OCI-LY7 (cell line): Measurements from ENCODE around the gene CLCA1. TPM values are rescaled to one million over a fixed set of nuclear protein-coding genes. Genes with fewer than 3 reads are reported as not detected.

Experiments used
- BruUV-seq: library from RNA; stranded (reverse); fragments of 400-500 nt; replicated peaks from 2 replicates; lab custom pipeline; 2021; lab: Mats Ljungman, UMichigan
- CTCF ChIA-PET: fragments of 300-600 bp; sonication (Branson Sonifier 250); formaldehyde crosslinking; loops from one replicate; lab custom pipeline; 2022; ENCODE audit warnings: antibody characterized with exemption; ENCODE audit not compliant: unreplicated experiment; lab: Charles Lee
- POLR2A ChIA-PET: fragments of 300-600 bp; sonication (Branson Sonifier 250); formaldehyde crosslinking; loops from one replicate; lab custom pipeline; 2022; ENCODE audit warnings: antibody characterized with exemption; lab: Charles Lee
- DNase-seq: peaks from one replicate; pipeline ENCODE4 v3.0.0-alpha.2; 2015; ENCODE audit warnings: low spot score
- H2AFZ ChIP-seq: fragments of 200-600 bp; sonication (generic), shearing (Covaris generic); 2 replicates; pipeline ENCODE4 v1.6.1; 2014; ENCODE audit warnings: mild to moderate bottlenecking, antibody characterized with exemption, low read length, moderate library complexity
- H3K27ac ChIP-seq: fragments of 200-600 bp; sonication (generic); 2 replicates; pipeline ENCODE4 v1.5.1; 2014; ENCODE audit warnings: mixed run types, low read depth, mild to moderate bottlenecking, moderate library complexity, low read length, inconsistent platforms; ENCODE audit not compliant: poor library complexity, severe bottlenecking
- H3K36me3 ChIP-seq: fragments of 200-600 bp; sonication (generic); 2 replicates; pipeline ENCODE4 v1.6.1; 2014; ENCODE audit warnings: mild to moderate bottlenecking, antibody characterized with exemption, low read length, moderate library complexity, mixed read lengths; ENCODE audit not compliant: insufficient read depth
- H3K4me1 ChIP-seq: fragments of 200-600 bp; sonication (generic); 2 replicates; pipeline ENCODE4 v1.5.1; 2014; ENCODE audit warnings: mild to moderate bottlenecking, low read length; ENCODE audit not compliant: insufficient read depth, poor library complexity, severe bottlenecking
- H3K4me2 ChIP-seq: fragments of 200-600 bp; sonication (generic); 2 replicates; pipeline ENCODE4 v1.6.1; 2014; ENCODE audit warnings: mild to moderate bottlenecking, low read length
- H3K4me3 ChIP-seq: fragments of 200-600 bp; sonication (generic); 2 replicates; pipeline ENCODE4 v1.5.1; 2014; ENCODE audit warnings: mild to moderate bottlenecking, low read depth, low read length; ENCODE audit not compliant: poor library complexity, severe bottlenecking
- H3K79me2 ChIP-seq: fragments of 200-600 bp; sonication (generic); 2 replicates; pipeline ENCODE4 v1.6.1; 2016; ENCODE audit warnings: low read depth, mild to moderate bottlenecking, low read length, moderate library complexity, mixed read lengths; ENCODE audit not compliant: insufficient read depth
- H3K9me2 ChIP-seq: fragments of 200-600 bp; sonication (generic); 2 replicates; pipeline ENCODE4 v1.6.1; 2016; ENCODE audit warnings: mild to moderate bottlenecking, low read length, mixed read lengths; ENCODE audit not compliant: insufficient read depth
- H3K9me3 ChIP-seq: fragments of 200-600 bp; sonication (generic); 2 replicates; pipeline ENCODE4 v1.6.1; 2014; ENCODE audit warnings: mild to moderate bottlenecking, mixed run types, low read length, mixed read lengths
- H4K20me1 ChIP-seq: fragments of 200-600 bp; sonication (generic); 2 replicates; pipeline ENCODE4 v1.6.1; 2014; ENCODE audit warnings: mild to moderate bottlenecking, antibody characterized with exemption, low read length, moderate library complexity, mixed read lengths; ENCODE audit not compliant: insufficient read depth
- EZH2phosphoT487 ChIP-seq: fragments of 200-600 bp; sonication (generic); IDR thresholded peaks from 2 replicates; pipeline ENCODE4 v1.6.1; 2018; ENCODE audit warnings: low read depth, borderline replicate concordance, mild to moderate bottlenecking, mixed run types, antibody characterized with exemption, low read length, moderate library complexity, mixed read lengths
- intact Hi-C: fragments of 100-400 bp; cut with micrococcal nuclease; formaldehyde crosslinking; loops from one replicate; pipeline ENCODE4 v1.10.0; 2022; ENCODE audit not compliant: unreplicated experiment
- total RNA-seq, 2 experiments: library from RNA; depleted of rRNA in 1 of 2; stranded (reverse); fragments of >200 nt in 1 of 2; shearing (Covaris generic) in 1 of 2; gene quantifications; 2 replicates each; pipeline ENCODE4 v1.2.3, GENCODE V29; 2014 to 2022
- TF ChIP-seq, protein P1 (sequence below): fragments of 200-600 bp; sonication (generic); conservative IDR thresholded peaks from 2 replicates; pipeline ENCODE4 v1.5.1; 2014; ENCODE audit warnings: mild to moderate bottlenecking, antibody characterized with exemption, low read length, moderate library complexity, mixed read lengths

Gene CLCA1
- total RNA-seq, 2 experiments from 2014 or later = not detected

DNA sequence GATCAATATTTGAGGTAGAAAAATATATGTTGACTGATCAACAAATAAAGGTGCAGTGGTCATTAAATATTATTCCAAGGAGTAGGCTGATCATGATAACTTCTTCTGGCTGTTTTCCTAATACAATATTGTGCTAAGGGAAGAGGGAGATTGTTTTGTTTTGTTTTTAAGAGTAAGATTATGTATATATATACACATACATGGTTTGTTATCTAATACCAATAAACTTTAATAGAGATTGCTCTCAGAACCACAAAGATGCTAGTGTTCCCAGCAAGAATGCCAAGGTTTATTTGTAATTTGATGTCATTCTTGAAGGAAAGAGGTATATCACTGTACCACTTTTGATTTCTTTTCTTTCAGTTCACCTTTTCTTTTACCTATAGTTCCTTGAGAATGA is 34.7 kb upstream of the CLCA1 start:
- POLR2A ChIA-PET = no interaction called here
- Histone ChIP-seq H2AFZ (no peak overlapping the region), H4K20me1 (no peaks in the 10 kb centered on the region), H3K9me3 (no peaks in the 10 kb centered on the region), H3K27ac (no peak overlapping the region), H3K4me3 (no peak overlapping the region), H3K9me2 (no peaks in the 10 kb centered on the region), H3K36me3 (no peaks in the 10 kb centered on the region), H3K4me1 (no peaks in the 10 kb centered on the region), H3K4me2 (no peak overlapping the region), H3K79me2 (no peaks in the 10 kb centered on the region)
- intact Hi-C loops = no loop called here
- CTCF ChIA-PET = no interaction called here
- DNase-seq = no peak
- TF ChIP-seq, protein P1, sequence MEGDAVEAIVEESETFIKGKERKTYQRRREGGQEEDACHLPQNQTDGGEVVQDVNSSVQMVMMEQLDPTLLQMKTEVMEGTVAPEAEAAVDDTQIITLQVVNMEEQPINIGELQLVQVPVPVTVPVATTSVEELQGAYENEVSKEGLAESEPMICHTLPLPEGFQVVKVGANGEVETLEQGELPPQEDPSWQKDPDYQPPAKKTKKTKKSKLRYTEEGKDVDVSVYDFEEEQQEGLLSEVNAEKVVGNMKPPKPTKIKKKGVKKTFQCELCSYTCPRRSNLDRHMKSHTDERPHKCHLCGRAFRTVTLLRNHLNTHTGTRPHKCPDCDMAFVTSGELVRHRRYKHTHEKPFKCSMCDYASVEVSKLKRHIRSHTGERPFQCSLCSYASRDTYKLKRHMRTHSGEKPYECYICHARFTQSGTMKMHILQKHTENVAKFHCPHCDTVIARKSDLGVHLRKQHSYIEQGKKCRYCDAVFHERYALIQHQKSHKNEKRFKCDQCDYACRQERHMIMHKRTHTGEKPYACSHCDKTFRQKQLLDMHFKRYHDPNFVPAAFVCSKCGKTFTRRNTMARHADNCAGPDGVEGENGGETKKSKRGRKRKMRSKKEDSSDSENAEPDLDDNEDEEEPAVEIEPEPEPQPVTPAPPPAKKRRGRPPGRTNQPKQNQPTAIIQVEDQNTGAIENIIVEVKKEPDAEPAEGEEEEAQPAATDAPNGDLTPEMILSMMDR = no peak
- TF ChIP-seq EZH2phosphoT487 = no peak
- BruUV-seq = no TSS peak

DNA sequence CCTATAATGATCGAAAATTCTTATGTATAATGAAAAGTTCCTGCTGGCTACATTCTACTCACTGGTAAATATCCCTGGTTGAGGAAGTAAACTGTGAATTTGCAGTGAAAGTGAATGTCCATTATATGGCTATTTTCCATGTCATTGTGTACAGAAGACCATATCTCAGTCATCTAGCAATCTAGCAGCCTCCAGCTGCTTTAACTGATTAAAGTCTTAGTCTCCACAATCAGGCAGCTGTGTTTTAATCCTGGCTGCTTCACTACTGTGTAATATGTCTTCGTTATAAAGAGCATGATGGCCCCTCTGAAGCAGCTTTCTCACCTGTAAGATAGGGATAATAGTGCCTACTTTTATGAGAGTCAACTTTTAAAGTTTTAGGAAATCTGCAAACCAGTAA is 33.4 kb upstream of the CLCA1 start:
- no peaks in the 10 kb centered on the region for H4K20me1 ChIP-seq
- intact Hi-C loops = no loop called here
- no peak overlapping the region for H2AFZ ChIP-seq
- ChIA-PET POLR2A (interaction anchor here (0.6 to 1.0 kb wide), 4 partner anchors 9 to 219 kb away, joined by 3 read pairs; no protein-coding TSS in a partner anchor), CTCF (no interaction called here)
- no peaks in the 10 kb centered on the region for H3K9me2 ChIP-seq
- H3K4me3 ChIP-seq = no peak overlapping the region
- no peak overlapping the region for H3K27ac ChIP-seq
- no peaks in the 10 kb centered on the region for H3K9me3 ChIP-seq
- no peak for TF ChIP-seq EZH2phosphoT487
- TF ChIP-seq, protein P1 = no peak
- H3K36me3 ChIP-seq = no peaks in the 10 kb centered on the region
- no peaks in the 10 kb centered on the region for H3K79me2 ChIP-seq
- no peak overlapping the region for H3K4me2 ChIP-seq
- BruUV-seq = no TSS peak
- no peaks in the 10 kb centered on the region for H3K4me1 ChIP-seq
- no peak for DNase-seq

DNA sequence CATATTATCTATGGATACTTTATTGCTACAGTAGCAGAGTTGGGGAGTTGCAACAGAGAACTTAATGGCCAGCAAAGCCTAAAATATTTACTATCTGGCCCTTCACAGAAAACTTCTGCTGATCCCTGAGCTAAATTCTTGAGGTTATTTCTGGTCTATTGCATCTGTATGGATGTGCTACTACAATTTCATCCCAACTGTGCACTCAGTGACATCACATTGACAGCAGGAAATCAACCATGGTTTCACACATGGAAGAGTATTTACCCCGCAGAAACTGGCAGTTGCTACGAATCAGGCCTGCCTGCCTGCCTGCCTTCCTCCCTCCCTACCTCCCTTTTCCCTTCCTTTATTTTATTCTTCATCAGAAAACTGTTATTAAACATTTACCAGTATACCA is 32.7 kb upstream of the CLCA1 start:
- Histone ChIP-seq H3K9me3 (no peaks in the 10 kb centered on the region), H3K4me3 (no peak overlapping the region), H3K4me2 (no peak overlapping the region), H3K79me2 (no peaks in the 10 kb centered on the region), H4K20me1 (no peaks in the 10 kb centered on the region), H3K9me2 (no peaks in the 10 kb centered on the region), H3K27ac (no peak overlapping the region), H2AFZ (no peak overlapping the region), H3K4me1 (no peaks in the 10 kb centered on the region), H3K36me3 (no peaks in the 10 kb centered on the region)
- no peak for DNase-seq
- CTCF ChIA-PET = no interaction called here
- BruUV-seq = no TSS peak
- intact Hi-C loops = no loop called here
- POLR2A ChIA-PET = interaction anchor here (0.6 to 1.0 kb wide), 2 partner anchors 10 to 218 kb away, joined by 3 read pairs; no protein-coding TSS in a partner anchor
- no peak for TF ChIP-seq EZH2phosphoT487
- TF ChIP-seq, protein P1 = no peak
